ENCODE results near the gene CAB39L.

CAB39L gene

GRCh38 chr13:49417161-49417560 is 26.7 kb downstream of the CAB39L start:
- no peak overlapping the region for H3K27ac ChIP-seq (ENCODE audit: low read length)
- H3K79me2 ChIP-seq (ENCODE audit: low read length): no peaks in the 10 kb centered on the region
- no peaks in the 10 kb centered on the region for H4K20me1 ChIP-seq (ENCODE audit: insufficient read depth, low read length)
- no peaks in the 10 kb centered on the region for H3K4me1 ChIP-seq (ENCODE audit: low read length)
- H3K9ac ChIP-seq (ENCODE audit: low read length): no peak overlapping the region
- no peaks in the 10 kb centered on the region for H3K9me3 ChIP-seq (ENCODE audit: insufficient read depth, low read length)
- H2AFZ ChIP-seq (ENCODE audit: low read depth, low read length): no peak overlapping the region
- no peak overlapping the region for H3K4me2 ChIP-seq (ENCODE audit: low read length)
- H3K36me3 ChIP-seq (replicated peaks; ENCODE audit: low read depth, low read length): no peaks in the 10 kb centered on the region
- H3K27me3 ChIP-seq (ENCODE audit: low read depth, low read length): 0 out of 2 replicates have a peak, but pooled peaks cover 5% of the 10 kb centered on the region
- TF ChIP-seq EZH2phosphoT487 (IDR thresholded peaks at IDR 0.05; ENCODE audit: low read depth) (no peak), CTCF (IDR thresholded peaks at IDR 0.05; ENCODE audit: low read depth, low read length) (no peak)
- no peak overlapping the region for H3K4me3 ChIP-seq (ENCODE audit: low read length)

DNA sequence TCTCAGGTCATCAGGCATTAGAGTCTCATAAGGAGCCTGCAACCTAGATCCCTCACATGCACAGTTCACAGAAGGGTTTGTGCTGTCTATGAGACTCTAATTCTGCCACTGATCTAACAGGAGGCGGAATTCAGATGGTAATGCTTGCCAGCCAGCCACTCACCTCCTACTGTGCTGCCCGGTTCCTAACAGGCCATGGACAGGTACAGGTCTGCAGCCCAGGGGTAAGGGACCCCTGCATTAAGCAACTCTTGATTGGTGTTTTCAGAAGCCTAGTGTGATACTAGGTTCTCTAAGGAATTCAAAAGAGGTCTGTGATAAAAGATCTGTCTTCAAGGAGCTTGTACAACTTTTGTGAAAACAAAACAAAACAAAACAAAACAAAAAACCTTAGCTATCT is 31.1 kb downstream of the CAB39L start:
- H3K36me3 ChIP-seq (replicated peaks; ENCODE audit: low read depth, low read length): no peaks in the 10 kb centered on the region
- H4K20me1 ChIP-seq (ENCODE audit: insufficient read depth, low read length): no peaks in the 10 kb centered on the region
- no peaks in the 10 kb centered on the region for H3K79me2 ChIP-seq (ENCODE audit: low read length)
- H3K27ac ChIP-seq (ENCODE audit: low read length): no peak overlapping the region
- H3K4me1 ChIP-seq (ENCODE audit: low read length): peaks cover 5% of the 10 kb centered on the region; the same call in 1 of the 2 replicates
- H3K4me2 ChIP-seq (ENCODE audit: low read length): no peak overlapping the region
- no peak overlapping the region for H2AFZ ChIP-seq (ENCODE audit: low read depth, low read length)
- H3K27me3 ChIP-seq (ENCODE audit: low read depth, low read length): 0 out of 2 replicates have a peak, but pooled peaks cover 5% of the 10 kb centered on the region
- no peaks in the 10 kb centered on the region for H3K9me3 ChIP-seq (ENCODE audit: insufficient read depth, low read length)
- no peak overlapping the region for H3K9ac ChIP-seq (ENCODE audit: low read length)
- H3K4me3 ChIP-seq (ENCODE audit: low read length): no peak overlapping the region
- TF ChIP-seq EZH2phosphoT487 (IDR thresholded peaks at IDR 0.05; ENCODE audit: low read depth): no peak
- TF ChIP-seq CTCF (IDR thresholded peaks at IDR 0.05; ENCODE audit: low read depth, low read length): no peak

DNA sequence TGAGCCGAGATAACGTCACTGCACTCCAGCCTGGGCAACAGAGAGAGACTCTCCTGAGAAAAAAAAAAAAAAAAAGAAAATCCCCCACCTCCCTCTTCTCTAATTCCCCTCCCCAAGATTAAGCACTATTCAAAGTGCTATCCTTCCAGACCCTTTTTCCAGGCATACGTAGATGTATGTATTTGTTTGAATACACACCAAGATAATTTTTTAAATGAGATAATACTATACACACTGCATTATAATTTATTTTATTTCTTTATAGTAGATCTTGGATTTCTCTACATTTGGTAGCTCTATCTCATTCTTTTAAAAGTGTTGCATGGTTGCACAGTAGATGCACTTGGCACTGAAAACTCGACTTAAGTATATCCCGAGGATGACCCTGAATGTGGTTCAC is 32.5 kb downstream of the CAB39L start:
- no peaks in the 10 kb centered on the region for H3K79me2 ChIP-seq (ENCODE audit: low read length)
- no peak overlapping the region for H2AFZ ChIP-seq (ENCODE audit: low read depth, low read length)
- H3K27ac ChIP-seq (ENCODE audit: low read length): no peak overlapping the region
- H3K9ac ChIP-seq (ENCODE audit: low read length): no peak overlapping the region
- H3K4me1 ChIP-seq (ENCODE audit: low read length): peaks cover 5% of the 10 kb centered on the region; the same call in 1 of the 2 replicates
- H3K27me3 ChIP-seq (ENCODE audit: low read depth, low read length): 0 out of 2 replicates have a peak, but pooled peaks cover 5% of the 10 kb centered on the region
- H3K36me3 ChIP-seq (replicated peaks; ENCODE audit: low read depth, low read length): no peaks in the 10 kb centered on the region
- H3K4me3 ChIP-seq (ENCODE audit: low read length): no peak overlapping the region
- no peaks in the 10 kb centered on the region for H4K20me1 ChIP-seq (ENCODE audit: insufficient read depth, low read length)
- TF ChIP-seq CTCF (IDR thresholded peaks at IDR 0.05; ENCODE audit: low read depth, low read length) (no peak), EZH2phosphoT487 (IDR thresholded peaks at IDR 0.05; ENCODE audit: low read depth) (no peak)
- H3K9me3 ChIP-seq (ENCODE audit: insufficient read depth, low read length): no peaks in the 10 kb centered on the region
- H3K4me2 ChIP-seq (ENCODE audit: low read length): no peak overlapping the region

- no peak overlapping the region for H3K27ac ChIP-seq (ENCODE audit: low read length)
- H2AFZ ChIP-seq (ENCODE audit: low read depth, low read length): no peak overlapping the region
- H3K79me2 ChIP-seq (ENCODE audit: low read length): no peaks in the 10 kb centered on the region
- 0 out of 2 replicates have a peak, but pooled peaks cover 5% of the 10 kb centered on the region for H3K27me3 ChIP-seq (ENCODE audit: low read depth, low read length)
- no peaks in the 10 kb centered on the region for H3K9me3 ChIP-seq (ENCODE audit: insufficient read depth, low read length)
- no peaks in the 10 kb centered on the region for H4K20me1 ChIP-seq (ENCODE audit: insufficient read depth, low read length)
- TF ChIP-seq EZH2phosphoT487 (IDR thresholded peaks at IDR 0.05; ENCODE audit: low read depth): no peak
- no peak for TF ChIP-seq CTCF (IDR thresholded peaks at IDR 0.05; ENCODE audit: low read depth, low read length)
- no peaks in the 10 kb centered on the region for H3K36me3 ChIP-seq (replicated peaks; ENCODE audit: low read depth, low read length)
- no peak overlapping the region for H3K9ac ChIP-seq (ENCODE audit: low read length)
- no peak overlapping the region for H3K4me3 ChIP-seq (ENCODE audit: low read length)
- H3K4me2 ChIP-seq (ENCODE audit: low read length): no peak overlapping the region
- peaks cover 5% of the 10 kb centered on the region; the same call in 1 of the 2 replicates for H3K4me1 ChIP-seq (ENCODE audit: low read length)
These were observed 33.4 kb downstream of the CAB39L start for GRCh38 chr13:49410477-49410876.

All from OCI-LY3 (cell line).